Middle frontal gyrus (tissue), 1 donor: ENCODE measurements around the gene DDAH1.
"Not testable (repeated sequence)": the region's sequence is repeated elsewhere in the genome, so short reads cannot be mapped to it uniquely, and the experiment has no call there.

Experiments
- DNase-seq: peaks from one replicate; pipeline ENCODE4 v3.0.0-alpha.2; 2015; ENCODE audit warnings: low spot score; ENCODE audit errors: extremely low spot score

Gene DDAH1

GRCh38 chr1:85470130-85470529 lies 5.2 kb upstream of the DDAH1 start:
- DNase-seq = not testable (repeated sequence)

GRCh38 chr1:85467929-85468540 lies 3.1 kb upstream of the DDAH1 start:
- DNase-seq = no peak

- DNase-seq = no peak
Measured at GRCh38 chr1:85467036-85467435, 2.1 kb upstream of the DDAH1 start.

- DNase-seq = no peak
Measured at GRCh38 chr1:85465786-85466134, 801 bp upstream of the DDAH1 start.

- DNase-seq = no peak
Measured at GRCh38 chr1:85464497-85465098, 361 bp downstream of the DDAH1 start.

GRCh38 chr1:85463731-85464496 lies 1.0 kb downstream of the DDAH1 start:
- DNase-seq = no peak

- no peak for DNase-seq
Measured at GRCh38 chr1:85462931-85463649, 1.9 kb downstream of the DDAH1 start.

GRCh38 chr1:85461216-85461918 lies 3.6 kb downstream of the DDAH1 start:
- no peak for DNase-seq

GRCh38 chr1:85460555-85461088 lies 4.3 kb downstream of the DDAH1 start:
- no peak for DNase-seq

- DNase-seq = no peak
Measured at GRCh38 chr1:85459290-85459689, 5.7 kb downstream of the DDAH1 start.

GRCh38 chr1:85454214-85454613 lies 10.7 kb downstream of the DDAH1 start:
- DNase-seq = no peak

GRCh38 chr1:85453640-85454194 lies 11.2 kb downstream of the DDAH1 start:
- DNase-seq = no peak

GRCh38 chr1:85452948-85453347 lies 12.0 kb downstream of the DDAH1 start:
- DNase-seq = no peak

- DNase-seq = no peak
Measured at GRCh38 chr1:85451236-85451830, 13.6 kb downstream of the DDAH1 start.

- no peak for DNase-seq
Measured at GRCh38 chr1:85450832-85451231, 14.1 kb downstream of the DDAH1 start.

GRCh38 chr1:85449356-85449755 lies 15.6 kb downstream of the DDAH1 start:
- no peak for DNase-seq

- DNase-seq = no peak
Measured at GRCh38 chr1:85448358-85448757, 16.6 kb downstream of the DDAH1 start.

- no peak for DNase-seq
Measured at GRCh38 chr1:85447006-85447943, 17.7 kb downstream of the DDAH1 start.

GRCh38 chr1:85445906-85446305 lies 19.1 kb downstream of the DDAH1 start:
- no peak for DNase-seq
